ENCODE data around the gene CAV3. TPM values are rescaled to one million over a fixed set of nuclear protein-coding genes. Genes with fewer than 3 reads are reported as not detected.
A peak's percentile ranks its signal among the peaks of the same experiment; 100 is the strongest.
"Not testable (repeated sequence)": the region's sequence is repeated elsewhere in the genome, so short reads cannot be mapped to it uniquely, and the experiment has no call there.

The CAV3 gene
- not detected for total RNA-seq

DNA sequence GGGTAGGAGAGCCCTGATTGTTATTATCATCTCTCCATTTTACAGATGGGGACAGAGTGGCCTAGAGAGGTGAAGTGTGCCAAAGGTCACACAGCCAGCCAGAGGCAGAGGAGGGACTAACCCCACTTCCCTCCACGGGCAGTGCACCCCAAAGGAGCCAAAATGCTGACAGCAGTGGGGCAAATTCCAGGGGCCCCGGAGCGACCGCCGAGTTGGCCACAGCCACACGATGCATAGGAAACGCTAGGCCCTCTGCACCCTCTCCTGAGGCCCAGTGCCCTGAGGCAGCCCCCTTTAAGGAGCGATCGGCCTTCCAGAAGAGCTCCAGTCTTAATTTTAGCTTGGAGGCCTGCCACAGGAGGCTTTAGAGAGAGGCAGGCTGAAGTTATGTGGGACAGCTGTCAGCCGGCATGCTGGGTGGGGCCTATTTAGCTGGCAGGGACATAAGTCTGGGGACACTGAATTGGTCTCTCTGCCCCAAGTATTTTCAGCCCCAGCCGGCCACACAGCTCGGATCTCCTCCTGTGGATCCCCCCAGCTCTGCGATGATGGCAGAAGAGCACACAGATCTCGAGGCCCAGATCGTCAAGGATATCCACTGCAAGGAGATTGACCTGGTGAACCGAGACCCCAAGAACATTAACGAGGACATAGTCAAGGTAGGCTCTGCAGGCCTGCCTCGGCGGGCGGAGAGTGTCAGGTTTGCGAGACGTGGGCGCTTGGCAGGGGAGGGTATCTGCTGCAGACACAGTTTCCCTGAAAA lies at the start of gene CAV3:
TSS of gene CAV3 (plus strand) at position 471 of the 763 bp plus-strand sequence. CDS start at position 546, 75 bp downstream.
- ATAC-seq (no peak), DNase-seq (ENCODE audit: low spot score) (no peak)

DNA sequence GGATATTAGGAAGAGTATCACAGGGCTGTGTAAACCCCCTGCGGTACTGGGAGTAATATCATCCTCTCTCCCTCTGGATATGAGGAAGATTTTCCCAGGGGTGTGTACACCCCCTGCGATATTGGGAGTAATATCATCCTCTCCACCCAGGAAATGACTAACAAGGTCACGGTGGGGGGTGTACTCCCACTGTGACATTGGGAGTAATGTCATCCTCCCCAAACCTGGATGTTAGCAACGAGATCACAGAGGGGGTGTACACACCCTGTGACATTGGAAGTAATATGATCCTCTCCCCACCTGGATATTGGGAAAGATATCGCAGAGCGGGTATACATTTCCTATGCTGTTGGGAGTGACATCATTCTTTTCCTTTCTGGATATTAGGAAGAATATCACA lies 48.6 kb upstream of the CAV3 start:
- not testable (repeated sequence) for DNase-seq (ENCODE audit: low spot score); ATAC-seq

DNA sequence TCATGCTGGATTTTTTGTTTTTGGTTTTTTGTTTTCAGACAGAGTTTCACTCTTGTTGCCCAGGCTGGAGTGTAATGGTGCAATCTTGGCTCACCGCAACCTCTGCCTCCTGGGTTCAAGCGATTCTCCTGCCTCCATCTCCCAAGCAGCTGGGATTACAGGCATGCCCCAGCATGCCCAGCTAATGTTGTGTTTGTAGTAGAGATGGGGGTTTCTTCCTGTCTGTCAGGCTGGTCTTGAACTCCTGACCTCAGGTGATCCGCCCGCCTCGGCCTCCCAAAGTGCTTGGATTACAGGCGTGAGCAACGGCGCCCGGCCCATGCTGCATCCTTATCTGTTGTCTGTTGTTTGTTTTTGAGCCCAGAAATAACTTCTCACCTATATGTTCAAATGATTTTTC lies 42.3 kb upstream of the CAV3 start:
- not testable (repeated sequence) for ATAC-seq; DNase-seq (ENCODE audit: low spot score)

DNA sequence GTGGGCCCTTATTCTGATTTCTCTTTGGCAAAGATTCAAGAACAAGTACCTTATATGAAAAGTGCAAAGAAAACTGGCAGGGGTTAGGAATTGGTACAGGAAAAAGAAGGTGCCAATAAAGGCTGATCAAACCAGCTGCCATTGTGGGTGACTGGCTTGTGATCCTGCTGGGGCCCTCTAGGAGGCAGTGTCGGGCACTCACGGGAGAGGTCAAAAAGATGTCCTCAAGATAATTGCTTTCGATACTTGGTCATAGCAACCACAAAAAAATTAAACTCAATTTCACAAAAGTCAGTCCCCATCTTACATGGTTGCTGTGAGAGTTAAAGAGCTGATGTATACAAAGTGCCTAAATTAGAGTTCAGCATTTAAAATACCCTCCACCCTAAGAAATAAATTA lies 31.0 kb upstream of the CAV3 start:
- DNase-seq (ENCODE audit: low spot score) (no peak), ATAC-seq (no peak)

DNA sequence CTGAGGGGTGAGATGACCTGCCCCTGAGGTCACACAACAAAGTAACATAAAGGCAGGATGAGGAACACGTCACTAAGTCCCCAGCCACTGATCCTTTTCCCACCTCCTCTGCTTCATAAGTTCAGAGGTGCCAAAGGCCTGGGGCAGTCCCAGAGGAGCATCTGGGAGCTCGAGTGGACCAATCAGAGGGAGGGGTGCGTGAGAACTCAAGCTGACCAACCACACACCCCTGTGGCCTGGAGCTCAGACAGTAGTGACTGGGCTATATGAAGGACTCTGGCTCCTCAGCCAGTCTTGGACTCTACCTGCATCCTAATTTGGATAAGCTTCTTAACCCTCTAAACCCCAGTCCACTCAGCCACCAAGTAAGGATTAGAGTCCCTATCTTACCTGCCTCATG lies 28.0 kb upstream of the CAV3 start:
- DNase-seq (ENCODE audit: low spot score) (no peak), ATAC-seq (no peak)

DNA sequence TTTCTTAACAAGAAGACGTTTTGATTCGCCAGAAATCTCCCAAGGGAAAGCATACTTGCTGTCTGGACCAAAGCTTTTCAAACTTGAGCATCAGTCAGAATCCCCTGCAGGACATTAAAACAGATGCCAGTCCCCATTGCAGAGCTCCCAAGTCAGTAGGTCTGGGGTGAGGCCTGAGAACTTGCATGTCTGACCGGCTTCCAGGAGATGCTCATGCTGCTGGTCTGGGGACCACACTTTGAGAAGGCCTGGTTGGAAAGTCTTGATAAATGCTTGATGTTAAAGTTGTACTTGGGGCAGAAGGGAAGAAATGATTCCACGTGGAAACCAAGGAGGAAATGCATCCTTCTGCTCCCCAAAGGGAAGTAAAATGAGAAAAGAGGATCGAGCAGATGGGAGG lies 24.3 kb upstream of the CAV3 start:
- ATAC-seq (no peak), DNase-seq (ENCODE audit: low spot score) (no peak)

DNA sequence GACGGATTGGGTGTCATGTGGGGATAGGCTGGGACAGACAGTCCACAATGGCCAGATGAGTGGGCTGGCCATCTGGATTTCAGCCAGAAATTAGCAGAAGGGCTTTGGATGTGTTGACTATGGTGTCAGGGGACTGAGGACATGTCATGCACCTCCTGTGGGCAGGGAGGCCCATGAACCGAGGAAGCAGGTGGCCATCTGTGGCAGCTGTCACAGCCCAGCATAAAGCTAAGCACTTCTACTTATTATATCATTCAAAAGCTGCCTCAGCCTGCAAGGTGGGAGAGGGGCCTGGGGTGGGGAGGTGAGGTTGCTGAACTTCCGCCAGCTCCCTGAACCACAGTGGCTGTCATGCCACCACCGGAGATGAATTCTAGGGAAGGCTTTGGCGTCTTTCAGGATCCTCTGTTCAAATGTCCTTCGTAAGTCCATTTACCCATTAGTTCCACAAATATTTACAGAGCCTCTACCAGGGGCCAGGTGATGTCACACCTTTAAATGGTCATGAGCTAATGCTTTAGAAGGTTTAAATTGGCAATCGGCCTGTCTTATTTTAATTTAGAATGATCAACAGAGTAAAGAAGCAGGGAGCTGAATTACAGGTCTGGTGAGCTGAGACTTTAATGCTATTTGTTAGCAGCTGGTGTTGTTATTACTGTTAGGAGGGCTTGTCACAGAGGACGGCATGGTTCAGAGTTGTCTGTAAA lies 23.6 kb upstream of the CAV3 start:
- ATAC-seq (no peak), DNase-seq (ENCODE audit: low spot score) (no peak)

DNA sequence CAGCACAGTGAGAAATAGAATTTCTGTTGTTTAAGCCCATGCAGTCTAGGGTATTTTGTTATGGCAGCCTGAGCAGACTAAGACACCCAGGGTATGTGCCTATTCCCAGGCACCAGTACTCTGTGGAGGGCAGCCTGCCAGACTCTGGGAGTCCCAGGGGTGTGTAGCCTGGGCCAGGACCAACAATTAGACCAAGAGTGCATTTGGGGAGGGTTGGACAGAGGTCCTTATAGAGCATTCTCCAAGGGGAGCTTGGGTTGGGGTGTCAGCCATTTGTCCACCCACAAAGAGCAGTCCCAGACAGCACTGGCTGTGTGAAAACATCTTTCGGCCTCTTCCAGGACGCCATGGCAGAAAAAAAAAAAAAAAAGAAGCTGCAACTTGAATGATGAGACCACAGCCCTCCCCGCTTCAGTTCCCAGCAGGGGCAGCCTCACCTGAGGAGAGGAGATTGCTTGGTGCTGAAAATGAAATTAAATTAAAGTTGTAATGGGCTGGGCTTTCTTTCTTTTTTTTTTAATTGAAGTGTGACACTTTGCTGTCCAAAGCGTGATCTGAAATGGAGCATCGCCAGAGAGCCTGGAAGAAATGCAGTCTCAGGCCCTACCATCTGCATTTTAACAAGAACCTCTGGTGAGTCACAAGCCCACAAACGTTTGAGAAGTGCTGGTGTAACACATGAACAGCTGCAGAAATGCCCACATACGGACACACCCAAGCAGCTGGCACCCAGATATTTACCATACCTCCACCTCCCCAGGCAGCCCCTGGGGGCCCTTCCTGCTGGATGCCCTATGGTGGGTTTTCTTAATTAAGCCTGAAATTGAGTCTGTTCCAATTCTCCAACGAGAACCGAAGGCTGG lies 21.3 kb upstream of the CAV3 start:
- DNase-seq (ENCODE audit: low spot score) (no peak), ATAC-seq (no peak)

DNA sequence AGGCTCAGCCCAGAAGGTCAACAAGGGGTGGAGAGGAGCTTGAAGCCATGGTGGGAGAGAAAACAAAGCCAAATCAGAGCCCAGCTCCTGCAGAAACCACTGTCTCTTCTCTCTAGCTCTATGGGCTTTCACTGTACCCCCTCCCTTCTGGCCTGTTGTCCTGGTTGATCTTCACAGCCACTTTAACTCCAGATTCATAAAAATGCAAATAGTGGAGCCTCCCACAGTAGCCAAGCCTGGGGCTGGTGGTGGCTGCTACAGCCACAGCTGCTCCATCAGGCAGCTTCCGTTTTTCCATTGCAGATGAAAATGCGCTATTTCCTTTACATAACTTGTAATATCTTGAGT lies 20.7 kb upstream of the CAV3 start:
- DNase-seq (ENCODE audit: low spot score) (no peak), ATAC-seq (no peak)

DNA sequence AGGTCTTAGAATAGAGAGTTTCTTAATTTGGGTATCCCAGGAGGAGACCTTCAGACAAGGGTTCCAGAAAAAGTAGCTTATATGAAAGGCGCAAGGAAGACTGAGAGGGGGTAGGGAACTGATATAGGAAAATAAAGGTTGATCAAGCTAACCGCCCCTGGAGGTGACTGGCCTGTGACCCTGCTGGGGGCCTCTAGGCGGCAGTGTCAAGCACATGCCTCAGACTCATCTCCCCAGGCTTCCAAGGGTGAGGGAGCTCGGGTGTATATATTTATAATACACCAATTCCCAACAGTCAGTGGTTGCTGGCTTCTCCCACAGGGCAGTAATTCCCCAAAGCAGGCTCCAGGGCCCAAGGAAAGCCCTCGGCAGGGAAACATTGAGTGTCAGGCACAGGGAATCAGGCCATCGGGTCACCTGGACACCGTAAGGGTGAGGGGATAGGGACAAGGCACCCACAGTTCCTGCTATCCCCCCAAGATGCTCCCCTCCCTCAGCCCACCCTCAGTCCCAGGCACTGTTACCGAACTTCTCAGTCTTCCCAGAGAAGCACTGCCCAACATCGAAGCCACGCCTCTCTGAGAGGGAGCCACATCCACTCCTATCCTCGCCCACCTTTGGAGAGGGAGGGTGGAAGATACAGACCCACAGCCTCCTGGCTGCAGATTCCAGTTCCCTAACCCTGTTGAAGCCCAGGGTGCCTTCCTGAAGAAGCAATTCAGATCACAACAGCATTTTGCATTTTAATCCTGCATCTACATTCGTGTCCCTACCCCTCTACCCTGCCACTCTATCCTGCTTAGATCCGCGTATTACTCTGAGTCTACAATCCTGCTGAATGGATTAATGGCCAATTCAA lies 19.5 kb upstream of the CAV3 start:
- peak; percentile 23 for ATAC-seq
- no peak for DNase-seq (ENCODE audit: low spot score)

DNA sequence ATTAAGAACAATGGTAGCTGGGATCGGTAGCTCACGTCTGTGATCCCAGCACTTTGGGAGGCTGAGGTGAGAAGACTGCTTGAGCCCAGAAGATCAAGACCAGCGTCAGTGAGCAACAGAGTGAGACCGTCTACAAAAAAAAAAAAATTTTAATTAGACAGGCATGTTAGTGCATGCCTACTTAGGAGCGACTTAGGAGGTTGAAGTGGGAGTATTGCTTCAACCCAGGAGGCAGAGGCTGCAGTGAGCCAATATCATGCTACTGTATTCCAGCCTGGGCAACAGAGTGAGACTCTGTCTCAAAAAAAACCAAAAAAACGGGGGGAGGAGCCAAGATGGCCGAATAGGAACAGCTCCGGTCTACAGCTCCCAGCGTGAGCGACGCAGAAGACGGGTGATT lies 17.8 kb upstream of the CAV3 start:
- DNase-seq (ENCODE audit: low spot score); ATAC-seq: not testable (repeated sequence)

DNA sequence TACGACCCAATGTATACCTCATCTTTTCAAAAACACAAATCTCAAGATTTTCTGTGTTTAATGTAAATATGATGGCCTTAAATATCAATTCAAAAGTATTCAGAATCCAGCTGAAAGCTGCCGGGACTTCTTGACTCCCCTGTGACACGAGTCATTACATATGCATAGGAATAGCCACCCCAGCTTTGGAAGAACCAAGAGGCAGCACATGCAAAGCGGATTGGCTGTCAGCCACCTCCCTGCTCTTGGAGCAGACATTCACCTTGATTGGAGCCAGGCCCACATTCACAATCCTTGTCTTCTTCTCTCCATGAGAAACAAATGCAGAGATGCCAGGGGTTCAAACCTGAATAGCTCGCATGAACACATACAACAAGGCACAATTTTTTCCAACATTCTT lies 10.8 kb upstream of the CAV3 start:
- ATAC-seq = no peak
- no peak for DNase-seq (ENCODE audit: low spot score)

DNA sequence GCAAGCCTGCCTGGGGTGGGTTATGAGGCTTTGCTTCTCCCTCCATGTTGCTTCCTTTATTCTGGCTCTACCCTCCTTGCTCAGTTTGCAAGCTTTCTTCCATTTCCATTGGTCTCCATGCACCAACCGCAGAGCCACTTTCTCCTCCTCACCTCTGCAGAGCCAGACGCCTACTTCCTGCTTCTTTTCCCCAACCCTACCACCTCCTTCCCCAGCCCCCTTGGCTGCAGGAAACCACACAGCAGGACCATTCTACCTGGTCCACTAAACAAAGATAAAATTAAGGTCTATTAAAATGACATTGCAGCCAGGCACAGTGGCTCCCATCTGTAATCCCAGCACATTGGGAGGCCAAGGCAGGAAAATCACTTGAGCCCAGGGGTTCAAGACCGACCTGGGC lies 10.0 kb upstream of the CAV3 start:
- DNase-seq (ENCODE audit: low spot score) = no peak
- ATAC-seq = no peak

DNA sequence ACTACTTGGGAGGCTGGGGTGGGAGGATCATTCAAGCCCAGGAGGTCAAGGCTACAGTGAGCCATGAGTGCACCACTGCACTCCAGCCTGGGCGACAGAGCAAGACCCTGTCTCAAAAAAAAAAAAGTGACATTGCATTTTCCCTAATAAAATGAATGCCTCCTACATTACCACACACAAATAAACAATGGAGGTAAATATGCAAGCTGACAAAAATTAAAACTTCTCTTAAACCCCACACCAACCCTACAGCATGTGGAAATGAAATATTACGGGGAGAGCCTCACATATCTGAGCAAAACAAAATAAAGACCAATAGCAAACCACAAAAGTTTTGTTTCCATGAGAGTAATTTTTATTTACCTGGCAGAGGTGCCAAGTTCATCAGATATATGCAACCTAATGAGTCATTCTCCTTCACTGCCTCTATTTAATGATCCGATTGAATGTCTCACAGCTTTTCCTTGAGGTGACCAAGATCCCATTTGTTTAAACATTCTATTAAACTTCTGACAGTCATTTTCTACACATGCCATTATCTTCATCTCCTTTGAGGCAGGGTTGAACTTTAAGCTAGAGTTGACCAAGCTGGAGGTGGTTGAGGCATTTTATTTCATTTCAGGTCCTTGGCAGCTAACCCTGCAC lies 9.4 kb upstream of the CAV3 start:
- DNase-seq (ENCODE audit: low spot score) = no peak
- ATAC-seq = no peak

DNA sequence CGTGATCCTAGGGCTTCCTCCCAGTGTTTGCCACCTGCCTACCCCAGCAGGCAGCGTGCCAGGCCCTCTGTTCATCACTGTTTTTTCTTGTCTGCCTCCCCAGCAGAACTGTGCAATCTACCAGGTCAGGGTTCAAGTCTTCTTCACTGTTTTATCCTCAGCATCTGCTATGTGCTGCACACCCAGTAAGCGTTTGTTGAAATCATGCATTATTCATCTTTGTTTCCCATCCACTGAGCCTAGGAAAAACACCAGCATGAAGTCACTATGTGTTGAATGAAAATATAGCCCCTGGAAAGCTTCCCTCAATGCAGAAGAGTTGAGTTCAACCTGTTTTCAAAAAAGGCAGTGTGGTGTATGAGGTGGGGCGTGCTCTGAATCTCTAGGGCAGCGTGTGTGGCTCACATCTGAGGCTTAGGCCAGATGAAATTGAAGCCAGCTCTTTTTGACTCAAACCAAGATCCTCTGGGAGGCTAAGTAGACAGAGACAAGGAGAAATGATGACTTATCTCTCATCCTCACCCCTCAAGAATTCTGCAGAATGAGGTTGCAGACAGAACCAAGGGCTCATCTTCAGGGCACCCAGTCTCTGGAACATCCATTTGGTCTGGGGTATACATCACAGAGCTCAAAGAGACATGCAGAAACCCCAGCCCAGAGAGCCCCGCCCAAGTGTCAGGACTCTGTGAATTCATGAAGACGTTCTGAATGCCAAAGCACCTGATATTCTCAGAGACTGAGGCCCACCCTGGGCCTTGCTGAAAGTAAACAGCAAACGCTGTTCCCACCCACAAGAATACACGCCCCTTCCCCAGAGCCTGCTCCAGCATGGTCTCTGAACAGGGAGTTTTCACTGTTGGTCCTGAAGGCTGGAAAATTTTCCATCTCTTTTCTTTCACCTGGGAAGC lies 5.7 kb upstream of the CAV3 start:
- no peak for DNase-seq (ENCODE audit: low spot score)
- no peak for ATAC-seq

DNA sequence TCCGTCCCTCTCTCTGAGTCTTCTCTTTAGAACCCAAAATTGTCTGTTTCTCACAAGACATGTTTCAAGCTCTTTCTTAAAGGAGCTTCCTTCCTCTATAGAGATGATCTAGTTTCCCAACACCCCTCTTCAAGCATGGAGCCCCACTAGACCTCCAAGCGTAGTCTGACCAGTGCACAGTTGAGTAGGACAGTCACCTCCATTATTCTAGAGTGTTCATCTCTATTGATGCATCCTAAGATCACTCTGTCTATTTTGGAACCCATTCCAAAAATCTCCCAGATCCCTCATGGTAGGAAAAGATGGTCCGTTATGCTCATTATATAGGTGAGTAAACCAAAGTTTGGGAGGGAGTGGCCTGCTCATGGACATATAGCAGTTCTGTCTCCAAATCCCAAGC lies 4.1 kb upstream of the CAV3 start:
- no peak for ATAC-seq
- no peak for DNase-seq (ENCODE audit: low spot score)

DNA sequence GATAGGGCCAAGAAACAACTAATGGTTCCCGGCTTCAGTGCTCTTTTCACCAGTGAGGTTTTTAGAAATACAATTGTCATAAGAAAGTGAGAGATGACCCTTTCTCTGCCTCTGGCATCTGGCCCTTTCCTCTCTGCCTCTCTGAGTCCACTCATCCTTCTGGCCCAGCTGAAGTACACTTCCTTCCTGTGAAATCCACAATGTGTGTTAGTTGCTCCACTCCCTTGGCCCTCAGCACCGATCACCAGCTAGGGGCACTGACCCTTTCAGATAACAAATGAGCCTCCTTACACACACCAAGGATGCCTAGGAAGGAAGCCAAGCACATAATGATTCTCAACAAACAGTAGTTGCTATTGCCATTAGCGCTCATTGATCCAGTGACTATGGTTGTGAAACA lies 2.9 kb upstream of the CAV3 start:
- no peak for DNase-seq (ENCODE audit: low spot score)
- ATAC-seq = no peak

DNA sequence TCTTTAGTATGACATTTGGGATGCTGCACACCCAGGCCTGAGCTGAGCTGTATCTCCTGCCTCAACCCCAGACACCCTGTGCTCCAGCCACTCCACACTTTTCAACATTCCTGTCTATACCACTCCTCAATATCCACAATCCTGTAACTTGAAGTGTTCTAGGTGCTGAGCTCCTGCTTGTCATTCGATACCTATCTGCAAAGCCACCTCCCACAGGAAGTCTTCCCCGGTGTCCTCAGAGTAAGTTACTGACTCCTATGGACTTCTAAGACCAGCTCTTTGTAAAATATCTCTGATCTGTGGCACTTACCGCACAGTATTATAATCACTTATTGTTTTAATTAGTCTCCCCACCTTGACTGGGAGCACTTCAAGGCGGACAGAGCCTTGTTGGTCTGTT lies 1.2 kb upstream of the CAV3 start:
- DNase-seq (ENCODE audit: low spot score) = peak; percentile 14
- no peak for ATAC-seq
